Lung microvascular endothelial cell (primary cell): Measurements from ENCODE around the gene TCF12. TPM values are rescaled to one million over a fixed set of nuclear protein-coding genes. Genes with fewer than 3 reads are reported as not detected.
A peak's percentile ranks its signal among the peaks of the same experiment; 100 is the strongest.

Experiments
- DNase-seq, 2 donors: peaks; one replicate each; pipeline versions ENCODE4 v3.0.0 to v3.0.0-alpha.2; 2010; ENCODE audit warnings: low read depth in 2 of 2
- total RNA-seq: library from RNA; depleted of rRNA; stranded (reverse); fragments of >200 nt; gene quantifications from 2 replicates; pipeline ENCODE4 v1.2.1, GENCODE V29; 2014

Gene TCF12
- total RNA-seq: 57.8 and 94.4 TPM in 2 replicates

DNA sequence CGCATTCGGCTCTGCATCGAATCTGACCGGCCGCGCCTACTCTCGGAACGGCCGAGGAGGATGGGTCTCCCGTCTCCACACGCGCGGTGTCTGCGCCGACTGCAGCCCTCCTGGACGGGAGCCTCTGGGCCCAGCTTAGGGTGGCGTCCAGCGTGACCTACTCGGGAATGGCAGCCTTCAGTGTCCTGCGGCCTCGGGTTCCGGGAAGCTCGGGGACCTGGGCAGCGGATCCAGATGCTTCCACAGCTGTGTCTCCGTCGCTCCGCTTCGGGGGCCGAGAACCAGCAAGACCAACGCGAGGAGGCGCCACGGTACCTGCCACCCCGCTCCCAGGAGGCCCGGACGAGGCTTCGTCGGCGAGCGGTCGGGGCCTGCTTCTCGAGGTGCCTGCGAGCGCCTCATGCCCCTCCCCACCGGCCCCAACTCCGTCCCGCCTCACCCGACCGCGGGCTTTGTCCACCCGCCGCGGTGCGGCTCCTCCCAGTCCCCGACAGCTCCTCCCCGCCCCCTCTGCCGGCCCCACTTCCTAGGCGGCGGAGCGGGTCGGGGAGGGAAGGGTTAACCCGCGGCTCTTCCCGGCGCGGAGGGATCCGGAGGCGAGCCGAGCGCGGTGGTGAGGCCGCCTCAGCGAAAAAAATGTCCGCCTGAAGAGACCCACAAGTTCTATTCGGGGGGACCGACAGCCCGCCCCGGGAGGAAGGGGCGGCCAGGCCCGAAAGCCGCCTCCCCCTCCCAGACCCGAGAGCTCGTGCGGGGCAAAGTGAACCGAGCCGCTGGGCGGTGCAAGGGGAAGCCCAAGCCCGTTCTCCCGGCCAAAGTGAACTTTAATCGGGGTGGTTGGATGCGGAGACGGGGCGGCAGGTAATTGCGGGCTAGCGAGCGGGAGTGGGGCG lies at the start of gene TCF12:
Gene TCF12 (plus strand): TSS at position 599 of the 893 bp plus-strand sequence. CDS start 1,270 bp downstream, outside the sequence.
- DNase-seq: peak; percentile 96

DNA sequence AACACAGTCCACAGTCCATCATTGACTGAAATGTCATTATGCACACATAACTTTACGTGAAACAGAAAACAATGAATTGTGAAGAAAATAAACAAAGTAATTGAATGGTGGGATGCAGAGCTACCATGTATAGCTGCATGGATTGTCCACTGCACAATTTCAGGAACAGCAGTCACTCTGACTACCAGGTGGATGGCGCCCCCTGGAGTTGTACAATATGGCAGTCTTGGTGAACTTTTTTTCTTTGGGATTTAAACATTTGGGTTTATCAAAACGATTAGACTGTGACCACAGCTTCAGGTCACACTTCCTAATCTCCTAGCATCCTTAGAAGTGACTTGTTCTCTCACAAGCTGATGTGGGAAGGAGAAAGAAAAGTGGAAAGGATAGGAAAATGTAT lies 48.9 kb upstream of the TCF12 start:
- peak; percentile 46 to 61 for DNase-seq

DNA sequence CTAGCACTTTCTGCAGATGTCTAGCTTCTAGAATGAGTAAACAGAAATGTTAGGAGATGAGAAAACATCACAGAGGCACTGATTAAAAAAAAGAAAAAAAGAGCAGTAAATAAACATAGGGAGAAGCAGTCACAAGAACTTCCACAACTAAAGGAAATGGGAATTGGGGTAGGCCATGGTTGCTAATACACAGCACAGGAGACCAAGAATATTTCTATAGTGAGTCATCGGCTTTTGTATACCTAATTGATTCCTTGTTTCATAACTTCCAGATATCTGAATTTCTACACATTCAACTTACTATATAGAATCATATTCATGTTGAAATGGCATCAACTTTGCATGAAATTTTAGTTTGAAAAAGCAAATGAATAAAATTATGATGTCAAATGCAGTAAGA lies 47.3 kb upstream of the TCF12 start:
- DNase-seq: peak; percentile 82 to 89

DNA sequence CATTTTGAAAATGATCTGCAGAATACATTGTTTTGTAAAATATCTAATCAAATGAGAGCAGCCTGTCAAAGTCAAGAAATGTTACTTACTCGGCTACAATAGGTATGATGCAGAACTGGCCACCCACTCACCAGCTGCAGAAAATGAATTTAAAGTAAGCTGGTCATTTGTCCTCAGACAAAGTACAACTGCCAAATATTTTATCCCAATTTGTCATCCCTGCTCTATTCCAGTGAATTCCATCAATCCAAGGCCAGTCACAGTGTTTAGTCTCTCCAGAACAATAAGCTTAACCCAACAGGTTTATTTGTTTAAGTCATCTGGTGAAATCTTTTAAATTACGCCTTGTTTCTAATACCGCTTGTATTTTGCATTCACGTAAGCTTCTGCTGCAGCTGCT lies 46.6 kb upstream of the TCF12 start:
- peak in 1 of 2 donors; percentile 38 for DNase-seq

DNA sequence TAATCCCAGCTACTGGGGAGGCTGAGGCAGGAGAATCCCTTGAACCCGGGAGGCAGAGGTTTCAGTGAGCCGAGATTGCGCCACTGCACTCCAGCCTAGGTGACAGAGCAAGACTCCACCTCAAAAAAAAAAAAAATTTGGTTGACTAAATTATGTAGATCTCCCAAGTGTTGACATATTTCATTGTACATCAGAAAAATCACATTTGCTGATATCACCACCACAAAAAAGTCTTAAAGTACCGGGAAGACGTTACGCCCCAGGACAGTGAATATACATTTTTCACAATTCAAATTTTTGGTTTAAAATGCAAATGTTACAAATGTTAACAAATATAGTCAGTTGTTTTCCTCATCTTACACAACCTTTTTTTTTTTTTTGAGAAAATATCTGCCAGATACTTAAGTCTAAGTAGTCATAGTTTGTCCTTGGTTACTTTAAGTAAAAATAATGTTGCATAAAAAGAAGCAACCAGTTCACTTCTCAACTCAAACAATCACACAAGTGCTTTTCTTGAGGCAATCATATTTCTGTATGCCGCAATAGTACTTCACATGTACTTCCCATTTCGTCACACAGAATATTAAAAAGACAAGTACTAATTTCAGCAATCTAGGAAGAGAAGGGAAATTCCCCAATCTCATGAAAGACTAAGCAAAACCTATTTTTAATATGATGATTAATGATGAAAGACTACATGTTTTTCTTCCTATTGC lies 41.0 kb upstream of the TCF12 start:
- DNase-seq: peak in 1 of 2 donors; percentile 1

DNA sequence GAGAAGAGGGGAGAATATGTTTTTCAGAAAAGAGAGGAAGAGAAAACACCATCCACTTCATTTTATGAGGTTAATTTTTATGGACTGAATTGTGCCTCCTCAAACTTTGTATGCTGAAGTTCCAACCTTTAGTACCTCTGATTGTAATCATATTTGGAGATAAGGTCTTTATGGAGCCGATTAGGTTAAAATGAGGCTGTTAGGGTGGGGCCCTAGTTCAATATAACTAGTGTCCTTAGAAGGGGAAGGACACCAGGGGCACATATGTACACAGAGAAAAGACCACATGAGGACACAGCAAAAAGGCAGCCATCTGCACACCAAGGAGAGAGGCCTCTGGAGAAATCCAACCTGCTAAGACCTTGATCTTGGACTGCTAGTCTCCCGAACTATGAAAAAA lies 38.9 kb upstream of the TCF12 start:
- DNase-seq: no peak

DNA sequence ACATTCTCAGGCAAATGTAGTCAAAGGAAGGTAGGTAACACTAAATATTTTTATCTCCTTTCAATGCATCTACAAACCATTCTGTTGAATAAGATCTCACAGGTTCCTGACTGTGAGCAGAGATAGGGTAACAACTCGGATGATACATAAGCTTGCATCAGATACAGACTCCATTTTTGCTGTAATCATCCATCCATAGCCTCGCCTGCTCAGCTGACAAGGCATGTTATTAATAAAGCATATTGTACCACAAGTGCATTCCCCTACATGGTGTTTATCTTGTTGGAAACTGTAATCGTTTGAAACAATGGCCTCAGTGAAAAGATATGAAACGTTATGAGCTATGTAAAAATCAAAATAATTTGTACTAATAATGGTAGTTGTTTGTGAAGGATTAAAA lies 35.4 kb upstream of the TCF12 start:
- DNase-seq: no peak

DNA sequence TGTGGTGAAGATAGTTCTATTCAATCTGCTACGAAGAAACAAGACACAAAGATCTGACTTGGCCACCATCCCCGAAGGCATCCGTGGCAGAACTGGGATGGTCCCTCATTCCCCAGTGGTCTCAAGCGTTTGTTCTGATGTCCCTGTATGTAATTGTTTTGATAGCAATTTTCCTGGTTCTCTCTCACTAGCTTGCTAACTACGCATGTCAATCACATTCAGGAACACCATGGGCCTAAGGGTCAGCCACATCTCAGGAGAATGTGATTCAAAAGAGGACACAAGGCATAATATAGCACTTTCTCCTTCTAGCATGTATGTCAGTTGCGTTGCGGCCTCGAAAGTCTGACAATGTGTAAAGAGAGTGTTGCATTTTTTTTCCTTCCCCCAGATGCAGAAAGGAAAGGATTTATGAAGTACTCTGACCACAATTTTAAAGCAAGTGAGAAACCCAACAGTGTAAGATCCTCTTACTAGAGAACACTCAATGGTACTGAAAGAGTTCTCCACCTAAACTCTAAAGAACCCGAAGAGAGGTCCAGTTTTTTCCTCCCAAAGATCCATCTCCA lies 32.0 kb upstream of the TCF12 start:
- DNase-seq: peak in 1 of 2 donors; percentile 12

DNA sequence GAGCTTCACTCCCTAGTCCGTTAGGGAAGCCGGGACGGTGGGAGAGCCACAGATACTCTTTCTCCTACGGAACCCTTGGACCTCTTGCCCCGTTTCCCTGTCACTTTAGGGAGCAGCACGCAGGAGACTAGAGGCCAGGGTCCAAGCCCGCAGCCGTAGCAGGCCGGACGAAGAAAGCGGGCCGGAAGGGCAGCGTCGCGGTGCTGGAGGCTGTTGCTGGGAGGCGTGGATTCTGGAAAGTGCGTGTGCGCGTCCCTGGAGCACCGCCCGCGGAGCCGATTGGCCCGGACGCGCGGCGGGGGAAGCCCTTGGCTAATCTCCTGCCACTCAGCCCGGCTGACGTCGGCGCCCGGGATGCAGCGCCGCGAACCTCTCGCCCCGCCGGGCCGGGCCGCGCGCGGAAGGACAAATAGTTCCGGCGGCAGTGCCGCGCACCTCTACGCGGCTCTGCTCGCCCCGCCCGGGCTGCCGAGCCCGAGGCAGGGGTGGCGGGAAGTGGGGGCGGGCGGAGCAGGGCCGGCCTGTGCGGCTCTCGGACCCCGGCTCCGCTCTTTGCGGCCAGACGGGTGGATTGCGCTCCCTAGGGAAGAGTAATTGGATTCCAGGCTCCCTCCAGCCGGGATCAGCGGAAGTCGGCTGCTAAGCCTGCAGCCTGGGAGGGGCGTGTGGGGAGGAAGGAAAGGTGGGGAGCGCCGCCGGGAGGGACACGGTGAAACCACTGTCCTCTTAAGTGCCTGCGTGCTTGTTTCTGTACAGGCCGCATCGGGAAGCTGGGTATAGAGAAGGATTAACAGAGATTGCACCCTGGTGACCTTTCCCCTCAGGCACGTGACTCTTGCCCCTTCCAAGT lies 31.3 kb upstream of the TCF12 start:
- peak; percentile 96 for DNase-seq

DNA sequence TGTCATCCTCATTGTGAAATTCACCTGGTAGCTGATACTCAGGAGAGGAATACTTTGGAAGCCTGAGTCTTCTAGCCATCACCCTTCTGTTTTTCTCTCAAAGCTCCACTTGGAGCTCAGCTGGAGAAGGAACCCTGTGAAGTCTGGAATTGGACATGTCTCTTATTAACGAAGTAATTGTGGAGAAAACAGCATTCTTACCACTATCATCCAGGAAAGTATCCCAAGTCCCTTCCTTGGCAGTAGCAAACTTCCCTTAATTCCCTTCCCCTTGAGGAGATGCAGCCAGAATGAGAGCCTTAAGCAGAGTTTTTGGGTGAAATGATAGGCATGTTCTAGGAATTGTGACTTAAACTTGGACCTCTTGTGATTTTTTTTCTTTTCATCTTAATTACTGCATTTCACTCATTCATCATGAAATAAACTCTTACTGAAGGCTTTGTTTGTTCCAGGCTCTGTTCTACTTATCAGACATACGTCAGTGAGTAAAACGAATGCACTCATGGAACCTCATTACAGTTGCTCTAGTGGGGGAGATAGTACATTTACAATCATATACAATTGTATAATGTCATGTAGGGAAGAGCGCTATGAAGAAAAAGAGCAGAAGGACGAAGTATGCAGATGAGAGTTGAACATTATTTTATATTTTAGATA lies 30.5 kb upstream of the TCF12 start:
- DNase-seq: no peak

DNA sequence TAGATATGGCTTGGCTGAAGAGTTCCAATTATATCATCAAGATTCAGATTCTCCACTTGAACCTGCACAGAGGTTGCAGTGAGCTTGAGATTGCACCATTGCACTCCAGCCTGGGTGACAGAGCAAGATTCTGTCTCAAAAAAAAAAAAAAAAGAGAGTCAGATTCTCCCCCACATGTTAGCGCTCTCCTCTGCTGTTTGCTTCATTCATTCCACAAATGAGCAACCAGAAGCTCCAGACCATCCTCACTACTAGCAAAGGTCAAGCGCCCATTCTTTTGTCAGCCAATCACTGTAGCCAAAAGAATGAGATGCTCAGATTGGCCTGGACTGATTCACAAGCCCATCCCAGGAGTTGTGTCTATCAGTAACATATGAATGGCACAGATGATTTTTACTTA lies 28.4 kb upstream of the TCF12 start:
- no peak for DNase-seq

DNA sequence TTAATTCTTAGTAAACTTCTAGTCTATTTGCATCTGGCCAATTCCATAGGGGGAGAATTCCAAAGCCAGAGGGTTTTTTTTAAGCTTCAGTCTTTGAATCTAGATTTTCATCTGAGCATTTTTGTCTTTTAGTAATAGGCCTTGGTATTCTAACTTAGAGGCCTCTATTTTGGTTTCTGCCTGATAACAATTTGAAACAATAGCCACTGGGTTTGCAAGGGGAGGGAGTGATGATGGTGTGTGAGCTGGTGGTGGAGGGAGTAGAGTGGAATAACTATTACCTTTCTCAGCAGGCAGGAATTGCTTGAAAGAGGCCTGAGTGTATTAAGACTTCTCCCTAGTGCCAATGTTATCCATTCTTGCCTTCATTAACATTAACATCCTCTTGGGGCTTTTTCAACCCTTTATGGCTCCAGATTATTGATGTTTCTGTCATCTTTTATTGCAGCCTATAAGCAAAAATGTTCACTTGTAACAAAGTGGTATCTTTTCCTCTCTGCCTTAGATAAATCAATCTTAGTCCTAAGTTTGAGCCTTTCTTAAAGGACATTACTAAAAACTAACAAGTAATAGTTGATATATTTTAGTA lies 26.5 kb upstream of the TCF12 start:
- DNase-seq: no peak

DNA sequence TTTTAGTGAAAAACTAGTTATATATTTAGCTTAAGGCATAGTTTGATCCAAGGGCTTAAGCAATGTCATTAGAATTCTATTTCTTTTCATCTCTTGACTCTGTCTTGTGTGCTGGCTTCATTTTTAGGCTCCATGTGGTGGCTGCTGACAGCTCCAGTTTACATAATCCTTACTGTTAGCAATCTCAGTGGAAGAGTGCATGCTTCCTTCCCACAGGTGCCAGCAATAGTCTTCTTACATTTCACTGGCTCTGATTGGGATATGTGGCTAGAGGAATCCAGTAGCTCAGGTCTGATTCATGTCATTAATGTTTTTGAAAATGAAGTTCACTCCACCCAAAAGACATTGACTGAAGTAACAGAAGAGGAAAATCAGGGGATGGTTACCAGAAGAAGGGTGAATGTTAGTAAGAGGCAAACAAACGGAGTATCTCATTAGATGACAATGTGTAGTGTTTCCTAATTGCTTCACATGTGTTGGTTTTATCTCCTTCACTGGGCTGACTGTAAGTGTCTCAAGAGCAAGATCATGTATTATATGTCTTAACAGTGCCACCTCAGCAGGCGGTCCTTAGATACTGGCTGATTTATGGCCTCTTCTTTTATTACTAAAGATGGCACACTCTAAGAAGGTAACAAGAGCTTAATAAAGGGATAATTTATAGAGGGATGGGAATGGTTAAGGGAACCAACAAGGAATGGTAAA lies 25.6 kb upstream of the TCF12 start:
- no peak for DNase-seq

DNA sequence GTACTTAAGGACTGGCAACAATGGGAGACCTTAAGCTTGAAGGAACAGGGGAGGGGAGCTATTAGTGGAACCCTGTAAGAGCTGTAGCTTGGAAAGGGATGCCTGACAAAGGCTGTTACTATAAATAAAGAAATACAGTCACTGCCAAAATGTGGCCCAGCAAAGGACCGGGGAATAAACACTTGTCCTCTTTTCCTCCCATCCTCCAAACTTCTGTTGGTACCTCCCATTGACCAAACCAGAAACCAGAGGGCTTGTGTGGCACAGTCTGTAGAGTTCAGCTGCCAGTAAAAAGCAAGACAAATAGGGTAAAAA lies 25.1 kb upstream of the TCF12 start:
- DNase-seq: no peak

DNA sequence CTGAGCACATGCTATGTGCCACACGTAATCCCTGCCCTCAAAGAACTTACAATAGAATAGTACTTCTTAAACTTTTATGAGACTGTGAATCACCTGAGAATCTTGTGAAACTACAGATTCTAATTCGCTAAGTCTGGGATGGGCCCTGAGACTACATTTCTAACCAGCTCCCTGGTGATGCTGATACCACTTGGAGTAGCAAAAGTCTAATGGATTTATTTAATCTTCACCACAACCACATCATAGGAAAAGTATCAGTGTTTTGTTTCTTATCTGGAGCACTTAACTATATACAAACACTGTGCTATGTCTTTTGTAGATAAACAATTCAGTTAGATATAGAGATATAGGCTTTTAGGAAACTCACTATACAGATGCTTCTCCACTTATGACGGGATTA lies 23.8 kb upstream of the TCF12 start:
- DNase-seq: no peak

DNA sequence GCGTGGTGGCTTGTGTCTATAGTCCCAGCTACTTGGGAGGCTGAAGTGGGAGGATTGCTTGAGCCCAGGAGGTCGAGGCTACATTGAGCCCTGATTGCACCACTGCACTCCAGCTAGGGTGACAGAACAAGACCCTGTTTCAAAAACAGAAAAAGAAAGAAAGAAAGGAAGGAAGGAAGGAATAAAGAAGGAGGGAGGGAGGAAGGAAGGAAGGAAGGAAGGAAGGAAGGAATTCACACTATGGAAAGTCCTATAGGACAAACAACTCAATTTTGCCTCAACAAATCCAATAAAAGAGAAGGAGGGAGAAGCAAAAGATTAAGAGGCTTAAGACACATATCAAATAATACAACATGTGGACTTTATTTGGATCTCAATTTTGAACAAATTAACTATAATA lies 16.5 kb upstream of the TCF12 start:
- no peak for DNase-seq

DNA sequence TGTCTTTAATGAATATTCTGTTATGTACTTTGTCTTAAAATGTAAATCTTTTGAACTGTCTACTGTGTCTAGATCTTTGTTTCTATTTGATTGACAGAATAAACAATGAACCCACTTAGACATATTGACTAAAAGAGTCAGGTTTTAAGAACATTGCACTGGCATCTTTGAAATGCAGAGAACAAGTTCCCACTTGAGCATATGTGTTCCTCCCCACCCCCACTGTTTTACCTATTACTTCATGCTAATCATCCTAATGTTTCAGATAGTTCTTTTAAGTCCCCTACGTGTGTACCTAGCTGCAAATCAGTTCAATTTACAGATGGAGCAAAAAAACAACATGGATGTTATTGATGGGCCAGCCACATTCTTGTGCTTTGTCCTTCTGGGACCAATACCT lies 11.7 kb upstream of the TCF12 start:
- DNase-seq: no peak

DNA sequence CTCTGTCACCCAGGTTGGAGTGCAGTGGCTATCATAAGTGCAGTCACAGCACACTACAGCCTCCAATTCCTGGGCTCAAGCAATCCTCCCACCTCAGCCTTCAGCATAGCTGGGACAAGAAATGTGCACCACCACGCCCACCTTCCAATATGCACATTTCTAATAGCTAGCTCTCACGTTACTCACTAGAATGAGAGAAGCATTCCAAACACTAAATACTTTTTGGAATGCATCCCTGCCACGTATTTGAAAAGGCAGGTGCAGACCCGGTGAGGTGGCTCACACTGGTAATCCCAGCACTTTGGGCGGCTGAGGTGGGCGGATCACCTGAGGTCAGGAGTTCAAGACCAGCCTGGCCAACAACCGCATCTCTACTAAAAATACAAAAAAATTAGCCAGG lies 7.6 kb upstream of the TCF12 start:
- no peak for DNase-seq

DNA sequence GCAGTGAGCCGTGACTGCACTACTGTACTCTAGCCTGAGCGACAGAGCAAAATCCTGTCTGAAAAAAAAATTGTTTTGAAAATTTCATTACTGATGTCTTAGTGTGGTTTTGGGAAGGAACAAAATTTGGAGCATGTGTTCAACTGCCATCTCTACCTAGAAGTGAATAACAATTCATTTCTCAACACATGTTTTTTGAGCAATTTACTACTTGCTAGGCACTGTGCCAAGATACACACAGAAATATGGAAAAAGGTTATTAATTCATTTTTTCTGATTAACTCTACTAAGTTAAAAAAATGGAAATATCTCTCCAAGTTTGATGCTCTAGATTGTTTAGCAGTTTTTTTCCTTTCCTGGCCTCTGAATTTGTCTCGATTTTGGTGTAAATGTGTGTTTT lies 5.2 kb upstream of the TCF12 start:
- peak; percentile 13 to 55 for DNase-seq

DNA sequence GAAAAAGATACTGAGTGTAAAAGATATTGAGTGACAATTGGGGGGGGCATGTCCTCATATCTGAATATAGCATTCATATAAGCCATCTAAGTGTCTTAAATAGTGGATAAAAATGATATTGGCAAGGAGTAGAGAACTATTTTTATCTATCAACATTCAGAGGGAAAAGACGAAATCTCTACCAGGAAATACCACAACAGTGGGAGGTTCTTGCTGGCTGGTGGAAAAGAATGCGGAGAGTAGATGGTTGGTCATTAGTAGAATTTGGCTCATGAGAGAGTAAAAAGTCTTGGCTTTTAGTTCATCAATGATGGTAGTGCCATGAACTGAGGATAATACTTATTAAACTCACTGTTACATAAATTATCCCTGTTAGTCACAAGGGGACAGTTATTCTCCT lies 4.8 kb upstream of the TCF12 start:
- DNase-seq: peak; percentile 52 to 53
